ENCODE results near the gene KRTAP5-8.
"Not testable (repeated sequence)": the region's sequence is repeated elsewhere in the genome, so short reads cannot be mapped to it uniquely, and the experiment has no call there.

The KRTAP5-8 gene

DNA sequence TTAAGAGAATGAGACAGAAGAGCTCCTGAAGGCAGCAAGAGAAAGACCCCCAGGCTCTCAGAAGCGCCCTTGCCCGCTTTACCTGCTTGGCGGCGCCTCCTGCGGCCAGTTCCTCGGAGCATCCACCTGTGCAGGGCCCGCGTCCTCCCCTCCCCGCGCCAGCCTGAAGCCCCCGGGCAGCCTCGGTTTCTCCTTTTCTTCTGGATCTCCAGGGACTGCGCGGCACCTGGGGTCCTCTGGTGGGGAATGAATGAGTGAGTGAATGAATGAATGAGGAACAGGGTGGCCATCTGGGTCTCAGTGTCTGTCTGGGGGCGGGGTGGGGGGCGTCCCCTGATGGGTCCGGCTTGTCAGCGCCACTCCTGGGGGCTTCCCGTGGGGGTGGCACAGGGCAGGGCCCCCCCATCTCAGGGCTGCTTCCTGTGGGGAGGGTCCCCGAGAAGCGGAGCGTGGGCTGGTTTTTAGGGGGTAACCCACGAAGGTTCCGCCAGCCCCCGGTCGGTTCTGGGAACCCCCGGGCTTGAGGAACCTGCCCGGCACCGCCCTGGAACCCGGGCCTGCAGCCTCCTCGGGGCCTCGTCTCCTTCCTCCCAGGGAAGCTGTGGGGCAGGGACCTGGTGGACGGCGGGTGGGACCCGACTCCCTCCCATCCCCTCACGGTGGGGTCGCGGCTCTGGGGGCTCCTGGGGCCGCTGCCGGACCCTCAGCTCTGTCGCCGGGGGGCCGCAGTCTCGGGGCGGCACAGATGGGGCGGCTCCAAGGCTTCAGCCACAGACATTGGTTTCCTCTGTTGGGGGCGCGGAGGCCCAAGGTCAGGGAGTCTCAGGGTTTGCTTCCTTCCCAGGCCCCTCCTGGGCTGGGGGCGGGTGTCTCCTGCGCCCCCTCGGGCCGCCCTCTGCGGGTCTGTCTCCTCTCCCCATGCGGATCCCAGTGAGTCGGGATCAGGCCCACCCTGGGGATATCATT is 19.0 kb upstream of the KRTAP5-8 start:
- no peak for DNase-seq

- DNase-seq = no peak
These were observed 18.3 kb upstream of the KRTAP5-8 start for GRCh38 chr11:71519546-71519945.

GRCh38 chr11:71525188-71525937 is 12.5 kb upstream of the KRTAP5-8 start:
- no peak for DNase-seq

DNA sequence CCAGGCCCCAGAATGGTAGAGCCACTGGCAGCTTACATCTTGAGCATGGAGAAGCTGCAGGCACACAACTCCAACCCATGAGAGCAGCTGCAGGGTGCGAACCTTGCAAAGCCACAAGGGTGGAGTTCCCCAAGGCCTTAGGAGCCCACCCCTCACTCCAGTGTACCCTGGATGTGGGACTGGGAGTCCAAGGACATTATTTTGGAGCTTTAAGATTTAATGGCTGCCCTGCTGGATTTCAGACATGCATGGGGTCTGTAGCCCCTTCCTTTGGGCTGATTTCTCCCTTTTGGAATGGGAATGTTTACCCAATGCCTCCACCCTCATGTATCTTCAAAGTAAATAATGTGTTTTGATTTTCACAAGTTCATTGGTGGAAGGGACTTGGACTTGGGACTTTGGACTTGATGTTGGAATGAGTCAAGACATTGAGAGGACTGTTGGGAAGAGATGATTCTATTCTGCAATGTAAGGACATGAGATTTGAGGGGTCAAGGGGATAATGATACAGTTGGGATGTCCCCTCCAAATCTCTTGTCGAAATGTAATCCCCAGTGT is 11.8 kb upstream of the KRTAP5-8 start:
- DNase-seq = no peak

DNA sequence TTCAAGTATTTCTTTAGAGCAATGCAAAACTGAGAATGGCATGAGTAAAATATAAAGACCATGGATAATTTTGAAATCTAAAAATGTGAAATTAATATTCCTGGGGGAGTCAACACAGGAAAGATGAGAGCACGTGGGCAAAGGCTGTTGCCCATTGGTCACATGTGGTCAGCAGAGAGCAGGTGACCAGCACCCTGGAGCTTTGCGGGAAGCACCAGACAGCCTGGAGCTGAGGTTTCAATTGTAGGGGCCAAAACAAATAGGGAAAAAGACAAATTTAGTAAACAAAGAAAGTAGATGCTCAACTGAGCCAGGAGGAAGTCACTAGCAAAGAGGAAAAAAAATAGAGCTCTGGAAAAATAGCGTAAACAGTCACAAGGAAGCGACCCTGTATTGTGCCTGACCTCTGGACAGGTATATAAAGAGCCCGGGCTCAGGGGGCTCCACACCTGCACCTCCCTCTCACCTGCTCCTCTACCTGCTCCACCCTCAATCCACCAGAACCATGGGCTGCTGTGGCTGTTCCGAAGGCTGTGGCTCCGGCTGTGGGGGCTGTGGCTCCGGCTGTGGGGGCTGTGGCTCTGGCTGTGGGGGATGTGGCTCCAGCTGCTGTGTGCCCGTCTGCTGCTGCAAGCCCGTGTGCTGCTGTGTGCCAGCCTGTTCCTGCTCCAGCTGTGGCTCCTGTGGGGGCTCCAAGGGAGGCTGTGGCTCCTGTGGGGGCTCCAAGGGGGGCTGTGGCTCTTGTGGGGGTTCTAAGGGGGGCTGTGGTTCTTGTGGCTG is 10.8 kb upstream of the KRTAP5-8 start, which contains the start of gene KRTAP5-7:
Gene KRTAP5-7, plus strand, starts transcription at position 472 of the 780 bp plus-strand sequence. Its CDS starts 34 bp downstream, at position 506.
- DNase-seq = not testable (repeated sequence)

DNA sequence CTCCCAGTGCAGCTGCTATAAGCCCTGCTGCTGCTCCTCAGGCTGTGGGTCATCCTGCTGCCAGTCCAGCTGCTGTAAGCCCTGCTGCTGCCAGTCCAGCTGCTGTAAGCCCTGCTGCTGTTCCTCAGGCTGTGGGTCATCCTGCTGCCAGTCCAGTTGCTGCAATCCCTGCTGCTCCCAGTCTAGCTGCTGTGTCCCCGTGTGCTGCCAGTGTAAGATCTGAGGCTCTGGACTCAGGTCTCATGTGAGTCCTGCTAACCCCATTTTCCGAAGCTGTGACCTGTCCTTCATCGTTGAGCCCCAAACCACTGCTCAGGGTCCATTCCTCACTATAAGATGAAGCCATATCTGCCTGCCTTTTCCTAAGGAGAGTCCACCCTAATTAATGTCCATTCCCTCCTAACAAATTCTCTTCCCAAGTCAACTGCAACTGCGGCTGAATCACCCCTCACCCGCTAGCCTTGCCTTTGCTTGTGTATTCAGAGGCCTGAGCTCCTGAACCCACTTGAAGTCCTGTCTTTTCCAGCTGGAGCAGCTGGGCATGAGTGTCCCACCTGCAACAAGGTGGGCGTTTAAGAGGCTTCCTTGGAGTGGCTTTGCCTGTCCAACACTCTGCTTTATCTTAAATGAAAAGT is 10.1 kb upstream of the KRTAP5-8 start:
- DNase-seq = no peak

DNA sequence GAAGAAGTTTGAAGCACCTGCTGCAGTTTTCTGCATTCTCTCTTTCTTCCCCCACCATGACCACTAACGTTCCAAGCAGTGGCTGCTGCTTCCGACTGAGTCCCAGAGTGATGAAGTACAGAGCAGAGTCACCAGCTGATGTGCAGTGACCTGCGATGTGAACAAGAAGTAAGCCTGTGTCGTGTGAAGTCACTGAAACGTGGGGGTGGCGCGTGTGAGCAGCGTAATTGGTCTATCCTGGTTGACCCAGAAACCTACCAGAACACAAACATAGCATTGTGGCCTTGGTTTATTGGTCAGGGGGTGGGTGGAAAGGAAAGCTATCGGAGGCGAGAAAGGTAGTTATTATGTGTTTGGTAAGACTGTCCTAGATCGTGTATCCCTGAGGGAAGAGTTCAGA is 7.2 kb upstream of the KRTAP5-8 start:
- no peak for DNase-seq

GRCh38 chr11:71532036-71532610 is 5.7 kb upstream of the KRTAP5-8 start:
- DNase-seq = no peak

GRCh38 chr11:71534711-71535608 is 2.9 kb upstream of the KRTAP5-8 start:
- not testable (repeated sequence) for DNase-seq

DNA sequence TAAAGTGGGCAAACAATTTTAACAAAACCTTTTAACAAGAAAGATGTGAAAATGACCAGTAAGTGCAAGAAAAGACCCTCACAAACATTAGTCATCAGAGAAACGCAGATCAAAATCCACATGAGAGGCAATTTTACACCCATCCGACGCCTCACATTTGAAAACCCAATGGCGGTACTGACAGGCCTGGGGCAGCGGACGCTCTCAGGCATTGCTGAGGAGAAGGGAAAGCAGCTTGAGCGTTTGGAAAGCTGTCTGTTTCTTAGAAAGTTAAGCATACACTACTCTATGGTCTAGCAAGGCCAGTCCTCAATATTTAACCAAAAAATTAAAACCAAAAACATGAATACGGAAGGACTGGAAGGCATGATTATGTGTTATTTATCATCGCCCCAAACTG is 2.0 kb upstream of the KRTAP5-8 start:
- DNase-seq = no peak

DNA sequence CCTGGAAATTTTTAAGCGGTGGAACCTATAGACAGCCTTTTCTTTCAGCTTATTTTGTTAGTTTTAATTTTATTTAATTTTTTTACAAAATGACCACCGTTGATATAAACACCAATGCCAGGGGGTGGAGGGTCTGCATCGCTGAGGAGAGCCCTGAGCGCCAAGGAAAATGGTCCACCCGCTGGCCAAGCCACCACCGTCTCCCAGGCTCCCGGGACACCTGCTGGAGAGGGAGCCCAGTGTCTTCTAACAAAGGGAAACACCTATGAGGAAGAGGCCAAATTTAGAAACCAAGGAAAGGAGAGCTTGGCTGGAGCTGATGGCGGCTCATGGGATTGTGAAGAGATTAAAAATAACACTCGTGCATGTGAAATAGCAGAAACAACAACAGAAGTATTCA is 288 bp upstream of the KRTAP5-8 start:
- no peak for DNase-seq

- no peak for DNase-seq
These were observed 803 bp downstream of the KRTAP5-8 start for GRCh38 chr11:71538666-71538990.

DNA sequence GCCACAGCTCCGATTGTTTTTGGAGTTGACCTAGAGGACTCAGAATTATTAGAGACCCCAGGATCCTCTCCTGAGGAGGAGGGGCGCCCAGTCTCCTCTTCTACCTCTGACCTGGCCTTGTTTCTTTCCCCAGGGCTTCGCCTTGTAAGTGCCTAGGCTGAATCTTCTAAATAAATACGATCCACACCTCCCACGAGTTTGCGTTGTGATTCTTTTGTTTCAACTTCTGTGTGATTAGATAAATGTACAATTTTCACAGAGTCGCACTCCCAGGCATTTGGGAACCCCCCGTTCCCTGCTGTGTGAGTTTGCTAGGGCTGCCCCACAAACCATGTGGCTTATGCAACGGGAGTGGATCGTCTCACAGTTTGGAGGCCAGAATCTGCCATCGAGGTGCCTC is 1.2 kb downstream of the KRTAP5-8 start:
- DNase-seq = no peak

DNA sequence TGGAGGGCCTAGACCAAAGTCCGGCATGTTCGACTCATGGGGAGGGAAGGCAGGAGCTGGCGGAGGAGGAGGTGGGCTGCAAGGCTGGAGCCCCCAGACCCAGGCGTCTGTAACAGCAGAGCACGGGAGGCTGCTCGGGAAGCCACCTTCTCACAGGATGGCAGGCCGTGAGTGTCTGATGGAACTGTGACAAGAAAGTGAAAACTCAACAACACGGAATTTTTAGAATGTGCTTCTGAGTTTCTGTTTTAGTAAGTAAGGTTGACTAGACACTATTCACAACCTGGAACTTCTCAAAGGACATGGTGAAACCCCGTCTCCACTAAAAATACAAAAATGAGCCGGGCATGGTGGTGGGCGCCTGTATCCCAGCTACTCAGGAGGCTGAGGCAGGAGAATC is 2.1 kb downstream of the KRTAP5-8 start:
- DNase-seq = not testable (repeated sequence)

DNA sequence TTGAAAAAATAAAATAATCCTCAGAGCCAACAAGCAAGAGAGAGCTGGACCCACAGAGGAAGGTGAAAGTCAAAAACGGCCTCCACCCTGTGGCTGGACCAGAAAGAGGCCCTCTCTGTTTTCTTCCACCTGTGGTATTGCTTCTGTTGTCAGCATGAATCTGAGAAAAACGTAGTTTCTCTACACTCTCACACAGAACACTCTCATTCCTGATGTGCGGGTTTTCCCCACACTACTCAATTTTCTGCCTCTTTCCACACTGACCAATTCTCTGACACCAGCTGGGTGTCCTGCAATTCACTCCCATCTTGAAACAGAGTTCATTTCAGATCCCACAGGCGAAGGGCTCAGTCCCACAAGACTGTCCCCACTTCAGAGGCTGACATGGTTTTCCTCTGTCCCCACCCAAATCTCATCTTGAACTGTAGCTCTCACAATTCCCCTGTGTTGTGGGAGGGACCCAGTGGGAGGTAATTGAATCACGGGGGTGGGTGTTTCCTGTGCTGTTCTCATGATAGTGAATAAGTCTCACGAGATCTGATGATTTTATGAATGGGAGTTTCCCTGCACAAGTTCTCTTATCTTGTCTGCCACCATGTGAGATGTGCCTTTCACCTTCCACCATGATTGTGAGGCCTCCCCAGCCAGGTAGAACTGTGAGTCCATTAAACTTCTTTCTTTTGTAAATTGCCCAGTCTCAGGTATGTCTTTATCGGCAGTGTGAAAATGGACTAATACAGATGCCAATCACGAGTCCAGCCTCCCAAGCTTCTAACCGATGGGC is 2.9 kb downstream of the KRTAP5-8 start:
- not testable (repeated sequence) for DNase-seq

- DNase-seq = no peak
These were observed 4.6 kb downstream of the KRTAP5-8 start for GRCh38 chr11:71542382-71542781.

DNA sequence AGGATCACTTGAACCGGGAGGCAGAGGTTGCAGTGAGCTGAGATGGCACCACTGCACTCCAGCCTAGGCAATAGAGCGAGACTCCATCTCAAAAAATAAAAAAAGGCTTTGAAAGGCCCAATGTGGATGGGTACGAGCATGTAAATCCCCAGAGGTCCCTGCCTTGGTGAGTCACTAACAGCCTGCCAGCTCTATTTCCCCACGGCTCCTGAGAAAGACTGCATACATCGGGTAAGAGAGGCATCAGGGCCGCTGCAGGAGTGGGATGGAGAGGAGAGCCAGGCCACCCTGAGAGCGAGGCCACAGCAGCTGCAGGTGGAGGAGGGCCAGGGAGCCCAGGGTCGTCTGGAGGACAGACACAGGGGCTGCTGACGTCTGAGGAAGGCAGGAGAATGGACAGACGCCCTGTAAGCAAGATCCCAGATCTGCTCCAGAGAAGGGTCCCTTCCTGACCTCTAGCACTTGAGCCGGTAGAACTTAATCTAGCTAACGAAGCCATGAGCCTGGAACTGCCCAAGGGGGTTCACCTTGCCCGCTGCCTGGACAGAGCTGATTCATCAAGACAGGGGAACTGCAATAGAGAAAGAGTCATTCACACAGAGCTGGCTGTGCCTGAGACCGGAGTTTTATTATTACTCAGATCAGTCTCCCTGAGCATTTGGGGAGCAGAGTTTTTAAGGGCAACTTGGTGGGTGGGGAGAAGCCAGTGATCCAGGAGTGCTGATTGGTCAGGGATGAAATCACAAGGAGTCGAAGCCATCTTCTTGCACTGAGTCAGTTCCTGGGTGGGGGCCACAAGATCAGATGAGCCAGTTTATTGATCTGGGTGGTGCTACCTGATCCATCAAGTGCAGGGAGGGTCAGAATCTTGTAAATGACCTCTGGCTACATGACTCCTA is 5.3 kb downstream of the KRTAP5-8 start:
- no peak for DNase-seq

GRCh38 chr11:71543866-71544265 is 6.0 kb downstream of the KRTAP5-8 start:
- no peak for DNase-seq
